Left lung (tissue), 10 donors: ENCODE measurements around the gene SINHCAF. TPM values are rescaled to one million over a fixed set of nuclear protein-coding genes. Genes with fewer than 3 reads are reported as not detected.

ENCODE experiments used
- ATAC-seq: fragments of 200-7000 bp; cut with Tn5 transposase; one replicate; pipeline ENCODE4 v1.9.1; 2020; ENCODE audit warnings: moderate library complexity
- DNase-seq, 4 donors: peaks; one replicate each; pipeline ENCODE4 v3.0.0-alpha.2; 2013 to 2020
- H3K27ac ChIP-seq, 2 donors: fragments of 200-600 bp; sonication (generic) in 1 of 2; one replicate each; pipeline versions ENCODE4 v1.5.0 to v1.8.0; 2020 to 2021
- H3K27me3 ChIP-seq, 2 donors: fragments of 200-600 bp; sonication (generic) in 1 of 2; one replicate each; pipeline versions ENCODE4 v1.5.0 to v1.8.0; 2020 to 2021
- H3K36me3 ChIP-seq, 2 donors: fragments of 200-600 bp; sonication (generic) in 1 of 2; one replicate each; pipeline versions ENCODE4 v1.5.0 to v1.8.0; 2020 to 2021
- H3K4me1 ChIP-seq, 2 donors: fragments of 200-600 bp; one replicate each; pipeline ENCODE4 v1.8.0; 2021
- H3K4me3 ChIP-seq, 2 donors: fragments of 200-600 bp; sonication (generic) in 1 of 2; one replicate each; pipeline versions ENCODE4 v1.5.0 to v1.8.0; 2020 to 2021; ENCODE audit warnings: mild to moderate bottlenecking in 1 of 2
- H3K9me3 ChIP-seq, 2 donors: fragments of 200-600 bp; sonication (generic) in 1 of 2; one replicate each; pipeline versions ENCODE4 v1.5.0 to v1.8.0; 2020 to 2021
- intact Hi-C, 2 donors: fragments of 100-400 bp; cut with DNase I; formaldehyde crosslinking; loops; one replicate each; pipeline versions ENCODE4 v1.11.2 to v1.14.2; 2022
- polyA plus RNA-seq, 6 donors: library from polyadenylated mRNA; unstranded; fragments of 120-200 nt; gene quantifications; one replicate each; pipeline ENCODE4 v1.2.1, GENCODE V29; 2013; ENCODE audit not compliant: insufficient read length in 6 of 6
- total RNA-seq, 2 donors: library from RNA; stranded (reverse); fragmentation: NEBNext Ultra II Directional; extraction: Animal tissue kit (Norgen Biotek cat#: 25700); gene quantifications; one replicate each; pipeline ENCODE4 v1.2.1, GENCODE V29; 2021
- TF ChIP-seq, protein P1 (sequence below), 2 donors: fragments of 200-600 bp; sonication (generic) in 1 of 2; IDR thresholded peaks; one replicate each; pipeline versions ENCODE4 v1.5.0 to v1.8.0; 2021; ENCODE audit warnings: antibody characterized with exemption in 2 of 2
- donor health status: DM: no; HTN: yes; CAD: no.
- donor health status: DM: no; HTN: no; CAD: no.

SINHCAF gene
- total and polyA plus RNA-seq, 8 donors: 37.9 to 138 (median 119) TPM

DNA sequence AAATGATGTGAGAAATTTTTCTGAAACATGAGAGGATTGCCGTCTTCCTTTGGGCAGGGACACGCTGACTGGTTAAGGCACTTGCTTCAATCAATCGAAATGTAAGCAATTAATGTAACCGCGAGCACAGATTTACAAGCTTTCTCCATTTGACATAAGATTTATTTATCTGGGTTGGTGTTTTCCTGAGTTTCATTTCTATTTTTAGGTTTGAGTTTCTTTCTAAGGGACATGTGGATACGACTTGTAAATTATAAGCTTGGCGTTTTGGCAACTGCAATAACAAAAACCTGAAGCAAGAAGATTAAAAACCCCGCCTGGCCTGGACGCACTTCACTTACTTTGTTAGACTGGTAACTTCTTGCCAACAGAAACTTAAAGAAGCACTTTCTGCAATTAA, 20.3 kb upstream of the SINHCAF start:
- H3K36me3 ChIP-seq: no peaks in the 10 kb centered on the region
- no peak overlapping the region for H3K27ac ChIP-seq
- no peak overlapping the region for H3K4me3 ChIP-seq
- intact Hi-C loops: no loop called here
- ATAC-seq (no peak), DNase-seq (no peak)
- H3K9me3 ChIP-seq: no peaks in the 10 kb centered on the region
- H3K27me3 ChIP-seq: no peaks in the 10 kb centered on the region
- TF ChIP-seq, protein P1, sequence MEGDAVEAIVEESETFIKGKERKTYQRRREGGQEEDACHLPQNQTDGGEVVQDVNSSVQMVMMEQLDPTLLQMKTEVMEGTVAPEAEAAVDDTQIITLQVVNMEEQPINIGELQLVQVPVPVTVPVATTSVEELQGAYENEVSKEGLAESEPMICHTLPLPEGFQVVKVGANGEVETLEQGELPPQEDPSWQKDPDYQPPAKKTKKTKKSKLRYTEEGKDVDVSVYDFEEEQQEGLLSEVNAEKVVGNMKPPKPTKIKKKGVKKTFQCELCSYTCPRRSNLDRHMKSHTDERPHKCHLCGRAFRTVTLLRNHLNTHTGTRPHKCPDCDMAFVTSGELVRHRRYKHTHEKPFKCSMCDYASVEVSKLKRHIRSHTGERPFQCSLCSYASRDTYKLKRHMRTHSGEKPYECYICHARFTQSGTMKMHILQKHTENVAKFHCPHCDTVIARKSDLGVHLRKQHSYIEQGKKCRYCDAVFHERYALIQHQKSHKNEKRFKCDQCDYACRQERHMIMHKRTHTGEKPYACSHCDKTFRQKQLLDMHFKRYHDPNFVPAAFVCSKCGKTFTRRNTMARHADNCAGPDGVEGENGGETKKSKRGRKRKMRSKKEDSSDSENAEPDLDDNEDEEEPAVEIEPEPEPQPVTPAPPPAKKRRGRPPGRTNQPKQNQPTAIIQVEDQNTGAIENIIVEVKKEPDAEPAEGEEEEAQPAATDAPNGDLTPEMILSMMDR (IDR thresholded peaks at IDR 0.05): no peak
- H3K4me1 ChIP-seq: no peaks in the 10 kb centered on the region

DNA sequence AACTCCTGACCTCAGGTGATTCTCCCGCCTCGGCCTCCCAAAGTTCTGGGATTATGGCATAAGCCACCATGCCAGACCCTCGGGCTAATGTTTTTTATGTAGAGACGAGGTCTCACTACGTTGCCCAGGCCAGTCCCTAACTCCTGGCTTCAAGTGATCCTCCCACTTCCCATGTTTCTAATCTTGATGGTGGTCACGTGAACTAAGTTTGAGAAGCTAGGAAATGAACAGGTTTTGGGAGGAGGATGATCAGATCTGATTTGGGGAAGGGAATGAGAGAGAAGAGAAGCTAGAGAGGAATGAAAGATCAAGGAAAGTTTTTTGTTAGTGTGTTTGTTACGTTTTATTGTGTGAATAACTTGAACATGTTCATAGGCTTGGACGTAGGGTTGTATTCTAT, 17.2 kb upstream of the SINHCAF start:
- DNase-seq: no peak
- no peaks in the 10 kb centered on the region for H3K27me3 ChIP-seq
- no peak overlapping the region for H3K4me3 ChIP-seq
- H3K36me3 ChIP-seq: no peaks in the 10 kb centered on the region
- intact Hi-C loops: no loop called here
- no peak for ATAC-seq
- H3K9me3 ChIP-seq: no peaks in the 10 kb centered on the region
- H3K27ac ChIP-seq: no peak overlapping the region
- TF ChIP-seq, protein P1 (IDR thresholded peaks at IDR 0.05): no peak
- H3K4me1 ChIP-seq: no peaks in the 10 kb centered on the region

DNA sequence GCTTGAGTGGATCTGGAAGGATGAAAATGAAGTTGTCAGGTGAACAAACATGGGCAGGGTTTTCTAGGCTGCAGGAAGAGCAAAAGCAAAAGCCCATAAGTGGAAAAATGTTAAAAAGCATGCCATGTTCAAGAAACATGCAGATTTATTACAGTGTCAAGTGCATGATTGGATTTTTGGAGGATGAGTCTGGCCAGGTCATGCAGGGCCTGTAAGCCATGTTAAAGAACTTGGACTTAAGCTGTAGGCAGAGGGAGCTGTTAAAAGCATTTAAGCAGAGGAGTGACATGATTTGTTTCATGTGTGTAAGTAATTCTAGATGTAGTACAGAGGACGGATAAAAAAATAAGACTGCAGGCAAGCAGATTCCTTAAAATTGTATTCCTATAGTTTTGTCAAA, 16.3 kb upstream of the SINHCAF start:
- no peak overlapping the region for H3K4me3 ChIP-seq
- DNase-seq (no peak), ATAC-seq (no peak)
- intact Hi-C loops: no loop called here
- TF ChIP-seq, protein P1 (IDR thresholded peaks at IDR 0.05): no peak
- no peaks in the 10 kb centered on the region for H3K27me3 ChIP-seq
- H3K4me1 ChIP-seq: no peaks in the 10 kb centered on the region
- H3K27ac ChIP-seq: no peak overlapping the region
- H3K36me3 ChIP-seq: no peaks in the 10 kb centered on the region
- H3K9me3 ChIP-seq: no peaks in the 10 kb centered on the region

DNA sequence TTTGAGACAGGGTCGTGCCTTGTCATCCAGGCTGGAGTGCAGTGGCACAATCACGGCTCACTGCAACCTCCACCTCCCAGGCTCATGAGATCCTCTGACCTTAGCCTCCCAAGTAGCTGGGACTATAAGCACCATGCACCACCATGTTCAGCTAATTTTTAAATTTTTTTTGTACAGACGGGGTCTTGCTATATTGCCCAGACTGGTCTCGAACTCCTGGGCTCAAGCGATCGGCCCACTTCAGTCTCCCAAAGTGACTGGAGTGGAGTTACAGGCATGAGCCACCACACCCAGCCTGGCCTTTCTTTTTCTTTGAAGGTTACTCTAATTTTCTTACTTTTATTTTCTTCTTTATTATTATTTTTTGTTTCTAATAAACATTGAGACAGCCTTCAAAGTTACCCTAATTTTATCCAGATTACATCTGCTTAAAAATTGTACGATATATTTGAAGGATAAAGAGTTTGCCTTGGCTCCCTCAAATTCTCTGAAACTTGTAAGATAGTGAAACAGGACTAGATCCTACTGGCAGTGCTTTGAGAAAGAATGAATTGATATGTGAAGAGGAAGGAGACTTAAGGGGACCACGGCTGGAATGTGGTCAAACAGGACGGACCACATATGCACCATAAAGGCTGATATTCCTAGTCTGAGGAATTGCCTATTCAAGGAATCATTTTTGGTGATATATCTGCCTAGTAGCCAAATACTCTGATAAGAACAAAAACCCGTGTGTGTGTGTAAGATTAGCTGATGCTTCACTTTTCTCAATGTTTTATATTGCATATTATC, 14.1 kb upstream of the SINHCAF start:
- Histone ChIP-seq H3K4me3 (no peak overlapping the region), H3K9me3 (no peaks in the 10 kb centered on the region), H3K27ac (no peak overlapping the region), H3K36me3 (no peaks in the 10 kb centered on the region), H3K27me3 (no peaks in the 10 kb centered on the region), H3K4me1 (no peaks in the 10 kb centered on the region)
- intact Hi-C loops: no loop called here
- DNase-seq (no peak), ATAC-seq (peak; percentile 22)
- TF ChIP-seq, protein P1 (IDR thresholded peaks at IDR 0.05): no peak

DNA sequence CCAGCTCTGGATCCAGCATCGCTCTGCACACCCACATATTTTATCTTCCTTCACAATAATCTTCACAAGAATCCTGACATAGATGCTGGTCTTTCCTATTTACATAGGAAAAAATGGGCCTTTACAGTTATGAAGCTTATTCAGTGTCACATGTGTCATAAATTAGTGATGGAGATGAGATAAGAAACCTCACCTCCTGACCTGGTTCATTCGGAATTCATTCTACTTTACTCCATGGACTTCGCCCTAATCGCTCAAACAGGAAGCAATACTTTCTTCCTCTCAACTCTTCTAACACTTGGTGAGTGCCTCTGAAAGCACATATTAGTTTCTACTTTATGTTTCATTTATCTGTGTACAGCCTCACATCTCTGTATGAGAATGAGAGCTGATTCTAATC, 12.0 kb upstream of the SINHCAF start:
- Histone ChIP-seq H3K4me3 (no peak overlapping the region), H3K27me3 (no peaks in the 10 kb centered on the region), H3K9me3 (no peaks in the 10 kb centered on the region), H3K27ac (no peak overlapping the region), H3K4me1 (no peaks in the 10 kb centered on the region), H3K36me3 (no peaks in the 10 kb centered on the region)
- TF ChIP-seq, protein P1 (IDR thresholded peaks at IDR 0.05): no peak
- DNase-seq: no peak
- intact Hi-C loops: no loop called here
- ATAC-seq: no peak
